Spleen (tissue), 7 donors: Measurements from ENCODE around the gene TSC22D1.

ENCODE experiments used
- CTCF ChIP-seq, 11 experiments: fragments of 200-600 bp in 7 of 11; fragments of 450-650 bp in 4 of 11; sonication (generic) in 4 of 11; IDR thresholded peaks in 8 of 11; conservative IDR thresholded peaks in 3 of 11; 1 replicate in 7 of 11; 2 replicates in 4 of 11; pipeline versions ENCODE4 v1.4.0 to v1.8.0; 2016 to 2021; ENCODE audit warnings: antibody characterized with exemption in 11 of 11, inconsistent platforms in 4 of 11, mild to moderate bottlenecking in 1 of 11
- POLR2AphosphoS5 ChIP-seq, 3 donors: sonication (generic); formaldehyde crosslinking; IDR thresholded peaks; one replicate each; pipeline ENCODE4 v1.5.1; 2017; ENCODE audit warnings: antibody characterized with exemption in 3 of 3
- donor health status: DM: no; HTN: no; CAD: no; lungs with moderate emphysema.
- donor health status: DM: no; HTN: no; CAD: no.
- donor health status: DM: no; HTN: no; CAD: no.

GRCh38 chr13:44620057-44620456, 43.9 kb upstream of the TSC22D1 start:
- TF ChIP-seq POLR2AphosphoS5 (IDR thresholded peaks at IDR 0.05), result no peak
- TF ChIP-seq CTCF (IDR thresholded peaks at IDR 0.05 in 8 of 11, conservative IDR thresholded peaks at IDR 0.05 in 3 of 11), result no peak
